Keratinocyte (primary cell): ENCODE measurements around the gene HTR5A.

Experiments used
- EZH2 ChIP-seq: IDR thresholded peaks from one replicate; pipeline ENCODE4 v1.6.1; 2012; ENCODE audit warnings: inconsistent platforms, mild to moderate bottlenecking, low read length, moderate library complexity
- TF ChIP-seq, protein P1 (sequence below), 3 experiments: IDR thresholded peaks in 1 of 3; conservative IDR thresholded peaks in 1 of 3; optimal IDR thresholded peaks in 1 of 3; 2 replicates in 2 of 3; 3 replicates in 1 of 3; pipeline versions ENCODE3 to v1.5.1; 2011; ENCODE audit warnings: low read length in 3 of 3, mild to moderate bottlenecking in 3 of 3, moderate library complexity in 2 of 3, control low read depth in 1 of 3, inconsistent platforms in 1 of 3; ENCODE audit not compliant: insufficient read depth in 2 of 3; ENCODE audit errors: extremely low read depth in 1 of 3

DNA sequence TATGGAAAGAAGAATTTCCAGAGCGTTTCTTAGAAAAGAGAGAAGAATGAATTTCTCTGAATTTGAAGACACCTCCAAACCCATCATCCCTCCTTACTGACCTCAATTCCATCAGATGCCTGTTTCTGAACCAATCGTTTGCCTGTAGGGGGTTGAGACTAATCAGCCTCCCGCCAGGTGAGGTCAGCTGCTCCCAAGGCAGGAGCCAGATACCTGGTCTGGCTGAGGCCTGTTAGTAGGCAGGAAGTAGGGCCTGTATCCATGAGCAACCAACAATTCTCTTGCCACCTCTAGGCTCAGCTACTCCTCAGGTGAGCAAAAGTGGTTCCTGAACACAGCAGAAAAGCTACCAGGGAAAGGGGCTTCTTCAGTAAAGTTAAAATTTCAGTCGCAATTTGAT lies 50.3 kb downstream of the HTR5A start:
- TF ChIP-seq, protein P1, sequence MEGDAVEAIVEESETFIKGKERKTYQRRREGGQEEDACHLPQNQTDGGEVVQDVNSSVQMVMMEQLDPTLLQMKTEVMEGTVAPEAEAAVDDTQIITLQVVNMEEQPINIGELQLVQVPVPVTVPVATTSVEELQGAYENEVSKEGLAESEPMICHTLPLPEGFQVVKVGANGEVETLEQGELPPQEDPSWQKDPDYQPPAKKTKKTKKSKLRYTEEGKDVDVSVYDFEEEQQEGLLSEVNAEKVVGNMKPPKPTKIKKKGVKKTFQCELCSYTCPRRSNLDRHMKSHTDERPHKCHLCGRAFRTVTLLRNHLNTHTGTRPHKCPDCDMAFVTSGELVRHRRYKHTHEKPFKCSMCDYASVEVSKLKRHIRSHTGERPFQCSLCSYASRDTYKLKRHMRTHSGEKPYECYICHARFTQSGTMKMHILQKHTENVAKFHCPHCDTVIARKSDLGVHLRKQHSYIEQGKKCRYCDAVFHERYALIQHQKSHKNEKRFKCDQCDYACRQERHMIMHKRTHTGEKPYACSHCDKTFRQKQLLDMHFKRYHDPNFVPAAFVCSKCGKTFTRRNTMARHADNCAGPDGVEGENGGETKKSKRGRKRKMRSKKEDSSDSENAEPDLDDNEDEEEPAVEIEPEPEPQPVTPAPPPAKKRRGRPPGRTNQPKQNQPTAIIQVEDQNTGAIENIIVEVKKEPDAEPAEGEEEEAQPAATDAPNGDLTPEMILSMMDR (optimal IDR thresholded peaks at IDR 0.05 in 1 of 3, IDR thresholded peaks at IDR 0.05 in 1 of 3, conservative IDR thresholded peaks at IDR 0.05 in 1 of 3; ENCODE audit: extremely low read depth in 1 of 3, insufficient read depth in 2 of 3, low read length in 3 of 3) = no peak
- TF ChIP-seq EZH2 = no peak
